Choroid plexus epithelial cell (primary cell): ENCODE measurements around the gene NUP133.

ENCODE experiments used
- DNase-seq: peaks from one replicate; pipeline ENCODE4 v3.0.0-alpha.2; 2010; ENCODE audit warnings: low read depth
- H3K4me3 ChIP-seq: 2 replicates; pipeline ENCODE4 v1.5.1; 2011; ENCODE audit warnings: low read depth, mild to moderate bottlenecking, control low read depth, low read length, moderate library complexity
- CTCF ChIP-seq: conservative IDR thresholded peaks from 2 replicates; pipeline ENCODE4 v1.5.1; 2011; ENCODE audit warnings: low read depth, mild to moderate bottlenecking, control low read depth, inconsistent platforms, low read length, moderate library complexity

NUP133 gene

GRCh38 chr1:229507951-229508822 lies at the start of gene NUP133:
Gene NUP133 (minus strand): TSS chr1:229508341. CDS start chr1:229508249, 92 bp downstream.
- no peak for TF ChIP-seq CTCF
- DNase-seq = peak; percentile 99
- peak within 1 kb of the TSS; percentile 86 for H3K4me3 ChIP-seq

GRCh38 chr1:229557200-229557850 lies 49.2 kb upstream of the NUP133 start:
- H3K4me3 ChIP-seq = peak overlapping the region; percentile 83
- no peak for TF ChIP-seq CTCF
- peak; percentile 48 for DNase-seq

- TF ChIP-seq CTCF = no peak
- DNase-seq = peak; percentile 16
- H3K4me3 ChIP-seq = no peak overlapping the region
Measured at GRCh38 chr1:229554886-229555621, 46.9 kb upstream of the NUP133 start.

GRCh38 chr1:229553621-229554130 lies 45.5 kb upstream of the NUP133 start:
- no peak for TF ChIP-seq CTCF
- H3K4me3 ChIP-seq = no peak overlapping the region
- DNase-seq = no peak

- H3K4me3 ChIP-seq = no peak overlapping the region
- TF ChIP-seq CTCF = no peak
- DNase-seq = no peak
Measured at GRCh38 chr1:229552732-229553131, 44.6 kb upstream of the NUP133 start.

GRCh38 chr1:229550812-229551567 lies 42.8 kb upstream of the NUP133 start:
- DNase-seq = no peak
- no peak overlapping the region for H3K4me3 ChIP-seq
- no peak for TF ChIP-seq CTCF
